GM23338 (cell line): ENCODE results near the gene KBTBD8.

Experiments
- CREB1 ChIP-seq: fragments of 250-450 bp; sonication (Bioruptor Pico); IDR thresholded peaks from 2 replicates; pipeline ENCODE4 v1.5.0; 2020; ENCODE audit warnings: low read depth, mild to moderate bottlenecking, moderate library complexity
- EZH2 ChIP-seq: fragments of 200-600 bp; sonication (generic); IDR thresholded peaks from one replicate; pipeline ENCODE4 v1.8.0; 2017; ENCODE audit warnings: antibody characterized with exemption, mild to moderate bottlenecking, low read depth; ENCODE audit not compliant: unreplicated experiment
- EZH2phosphoT487 ChIP-seq: fragments of 200-600 bp; sonication (generic); IDR thresholded peaks from one replicate; pipeline ENCODE4 v1.8.1; 2018; ENCODE audit warnings: antibody characterized with exemption; ENCODE audit not compliant: unreplicated experiment
- JUNB ChIP-seq: IDR thresholded peaks from one replicate; pipeline ENCODE4 v1.6.1; 2016; ENCODE audit warnings: antibody characterized with exemption; ENCODE audit not compliant: unreplicated experiment
- NANOG ChIP-seq: IDR thresholded peaks from 2 replicates; pipeline ENCODE4 v1.6.1; 2016; ENCODE audit warnings: antibody characterized with exemption, borderline replicate concordance
- POLR2AphosphoS5 ChIP-seq: IDR thresholded peaks from 2 replicates; pipeline ENCODE4 v1.6.1; 2016; ENCODE audit warnings: antibody characterized with exemption, low read depth
- STAT1 ChIP-seq: IDR thresholded peaks from one replicate; pipeline ENCODE4 v1.6.1; 2016; ENCODE audit warnings: antibody characterized with exemption; ENCODE audit not compliant: unreplicated experiment
- ZNF114 ChIP-seq: fragments of 250-450 bp; sonication (Bioruptor Pico); IDR thresholded peaks from 2 replicates; pipeline ENCODE4 v1.5.0; 2020; ENCODE audit warnings: mild to moderate bottlenecking, moderate library complexity
- ZNF331 ChIP-seq: fragments of 250-450 bp; sonication (Bioruptor Pico); IDR thresholded peaks from 2 replicates; pipeline ENCODE4 v1.5.0; 2020; ENCODE audit warnings: low read depth, mild to moderate bottlenecking, moderate library complexity
- TF ChIP-seq, protein P1 (sequence below), 2 experiments: fragments of 200-600 bp in 1 of 2; sonication (generic) in 1 of 2; conservative IDR thresholded peaks; 2 replicates each; pipeline versions ENCODE4 v1.5.1 to v1.6.1; 2016 to 2017; ENCODE audit warnings: antibody characterized with exemption in 2 of 2, low read depth in 2 of 2, mild to moderate bottlenecking in 2 of 2, moderate library complexity in 1 of 2
- TF ChIP-seq, protein P2 (sequence below): IDR thresholded peaks from one replicate; pipeline ENCODE4 v1.6.1; 2018; ENCODE audit warnings: antibody characterized with exemption; ENCODE audit not compliant: unreplicated experiment
- TF ChIP-seq, protein P3 (sequence below): fragments of 250-450 bp; sonication (Bioruptor Pico); IDR thresholded peaks from 2 replicates; pipeline ENCODE4 v1.5.0; 2020; ENCODE audit warnings: mild to moderate bottlenecking, moderate library complexity
- TF ChIP-seq, protein P4 (sequence below): IDR thresholded peaks from 2 replicates; pipeline ENCODE4 v1.6.1; 2016; ENCODE audit warnings: antibody characterized with exemption

DNA sequence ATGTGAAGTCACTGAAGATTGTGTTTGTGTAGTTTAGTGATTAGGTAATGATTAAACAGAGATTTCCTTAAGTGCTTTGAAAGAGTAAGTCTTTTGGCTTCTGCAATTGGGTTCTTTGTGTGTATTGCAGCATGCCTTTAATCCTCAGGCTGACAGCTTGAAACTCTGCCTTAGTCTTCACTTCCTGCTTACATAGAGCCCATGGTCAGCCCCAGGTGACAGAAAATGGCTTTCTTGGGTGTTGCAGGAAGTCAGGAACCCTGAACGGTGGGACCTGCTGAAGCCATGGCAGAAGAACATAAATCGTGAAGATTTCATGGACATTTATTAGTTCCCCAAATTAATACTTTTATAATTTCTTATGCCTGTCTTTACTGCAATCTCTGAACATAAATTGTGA, 61.3 kb downstream of the KBTBD8 start:
- TF ChIP-seq, protein P1, sequence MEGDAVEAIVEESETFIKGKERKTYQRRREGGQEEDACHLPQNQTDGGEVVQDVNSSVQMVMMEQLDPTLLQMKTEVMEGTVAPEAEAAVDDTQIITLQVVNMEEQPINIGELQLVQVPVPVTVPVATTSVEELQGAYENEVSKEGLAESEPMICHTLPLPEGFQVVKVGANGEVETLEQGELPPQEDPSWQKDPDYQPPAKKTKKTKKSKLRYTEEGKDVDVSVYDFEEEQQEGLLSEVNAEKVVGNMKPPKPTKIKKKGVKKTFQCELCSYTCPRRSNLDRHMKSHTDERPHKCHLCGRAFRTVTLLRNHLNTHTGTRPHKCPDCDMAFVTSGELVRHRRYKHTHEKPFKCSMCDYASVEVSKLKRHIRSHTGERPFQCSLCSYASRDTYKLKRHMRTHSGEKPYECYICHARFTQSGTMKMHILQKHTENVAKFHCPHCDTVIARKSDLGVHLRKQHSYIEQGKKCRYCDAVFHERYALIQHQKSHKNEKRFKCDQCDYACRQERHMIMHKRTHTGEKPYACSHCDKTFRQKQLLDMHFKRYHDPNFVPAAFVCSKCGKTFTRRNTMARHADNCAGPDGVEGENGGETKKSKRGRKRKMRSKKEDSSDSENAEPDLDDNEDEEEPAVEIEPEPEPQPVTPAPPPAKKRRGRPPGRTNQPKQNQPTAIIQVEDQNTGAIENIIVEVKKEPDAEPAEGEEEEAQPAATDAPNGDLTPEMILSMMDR (conservative IDR thresholded peaks at IDR 0.05; ENCODE audit: low read depth in 2 of 2), result no peak
- TF ChIP-seq EZH2, result no peak
- TF ChIP-seq EZH2phosphoT487, result no peak
- TF ChIP-seq, protein P2, sequence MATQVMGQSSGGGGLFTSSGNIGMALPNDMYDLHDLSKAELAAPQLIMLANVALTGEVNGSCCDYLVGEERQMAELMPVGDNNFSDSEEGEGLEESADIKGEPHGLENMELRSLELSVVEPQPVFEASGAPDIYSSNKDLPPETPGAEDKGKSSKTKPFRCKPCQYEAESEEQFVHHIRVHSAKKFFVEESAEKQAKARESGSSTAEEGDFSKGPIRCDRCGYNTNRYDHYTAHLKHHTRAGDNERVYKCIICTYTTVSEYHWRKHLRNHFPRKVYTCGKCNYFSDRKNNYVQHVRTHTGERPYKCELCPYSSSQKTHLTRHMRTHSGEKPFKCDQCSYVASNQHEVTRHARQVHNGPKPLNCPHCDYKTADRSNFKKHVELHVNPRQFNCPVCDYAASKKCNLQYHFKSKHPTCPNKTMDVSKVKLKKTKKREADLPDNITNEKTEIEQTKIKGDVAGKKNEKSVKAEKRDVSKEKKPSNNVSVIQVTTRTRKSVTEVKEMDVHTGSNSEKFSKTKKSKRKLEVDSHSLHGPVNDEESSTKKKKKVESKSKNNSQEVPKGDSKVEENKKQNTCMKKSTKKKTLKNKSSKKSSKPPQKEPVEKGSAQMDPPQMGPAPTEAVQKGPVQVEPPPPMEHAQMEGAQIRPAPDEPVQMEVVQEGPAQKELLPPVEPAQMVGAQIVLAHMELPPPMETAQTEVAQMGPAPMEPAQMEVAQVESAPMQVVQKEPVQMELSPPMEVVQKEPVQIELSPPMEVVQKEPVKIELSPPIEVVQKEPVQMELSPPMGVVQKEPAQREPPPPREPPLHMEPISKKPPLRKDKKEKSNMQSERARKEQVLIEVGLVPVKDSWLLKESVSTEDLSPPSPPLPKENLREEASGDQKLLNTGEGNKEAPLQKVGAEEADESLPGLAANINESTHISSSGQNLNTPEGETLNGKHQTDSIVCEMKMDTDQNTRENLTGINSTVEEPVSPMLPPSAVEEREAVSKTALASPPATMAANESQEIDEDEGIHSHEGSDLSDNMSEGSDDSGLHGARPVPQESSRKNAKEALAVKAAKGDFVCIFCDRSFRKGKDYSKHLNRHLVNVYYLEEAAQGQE, result no peak
- TF ChIP-seq POLR2AphosphoS5, result no peak
- TF ChIP-seq, protein P3, sequence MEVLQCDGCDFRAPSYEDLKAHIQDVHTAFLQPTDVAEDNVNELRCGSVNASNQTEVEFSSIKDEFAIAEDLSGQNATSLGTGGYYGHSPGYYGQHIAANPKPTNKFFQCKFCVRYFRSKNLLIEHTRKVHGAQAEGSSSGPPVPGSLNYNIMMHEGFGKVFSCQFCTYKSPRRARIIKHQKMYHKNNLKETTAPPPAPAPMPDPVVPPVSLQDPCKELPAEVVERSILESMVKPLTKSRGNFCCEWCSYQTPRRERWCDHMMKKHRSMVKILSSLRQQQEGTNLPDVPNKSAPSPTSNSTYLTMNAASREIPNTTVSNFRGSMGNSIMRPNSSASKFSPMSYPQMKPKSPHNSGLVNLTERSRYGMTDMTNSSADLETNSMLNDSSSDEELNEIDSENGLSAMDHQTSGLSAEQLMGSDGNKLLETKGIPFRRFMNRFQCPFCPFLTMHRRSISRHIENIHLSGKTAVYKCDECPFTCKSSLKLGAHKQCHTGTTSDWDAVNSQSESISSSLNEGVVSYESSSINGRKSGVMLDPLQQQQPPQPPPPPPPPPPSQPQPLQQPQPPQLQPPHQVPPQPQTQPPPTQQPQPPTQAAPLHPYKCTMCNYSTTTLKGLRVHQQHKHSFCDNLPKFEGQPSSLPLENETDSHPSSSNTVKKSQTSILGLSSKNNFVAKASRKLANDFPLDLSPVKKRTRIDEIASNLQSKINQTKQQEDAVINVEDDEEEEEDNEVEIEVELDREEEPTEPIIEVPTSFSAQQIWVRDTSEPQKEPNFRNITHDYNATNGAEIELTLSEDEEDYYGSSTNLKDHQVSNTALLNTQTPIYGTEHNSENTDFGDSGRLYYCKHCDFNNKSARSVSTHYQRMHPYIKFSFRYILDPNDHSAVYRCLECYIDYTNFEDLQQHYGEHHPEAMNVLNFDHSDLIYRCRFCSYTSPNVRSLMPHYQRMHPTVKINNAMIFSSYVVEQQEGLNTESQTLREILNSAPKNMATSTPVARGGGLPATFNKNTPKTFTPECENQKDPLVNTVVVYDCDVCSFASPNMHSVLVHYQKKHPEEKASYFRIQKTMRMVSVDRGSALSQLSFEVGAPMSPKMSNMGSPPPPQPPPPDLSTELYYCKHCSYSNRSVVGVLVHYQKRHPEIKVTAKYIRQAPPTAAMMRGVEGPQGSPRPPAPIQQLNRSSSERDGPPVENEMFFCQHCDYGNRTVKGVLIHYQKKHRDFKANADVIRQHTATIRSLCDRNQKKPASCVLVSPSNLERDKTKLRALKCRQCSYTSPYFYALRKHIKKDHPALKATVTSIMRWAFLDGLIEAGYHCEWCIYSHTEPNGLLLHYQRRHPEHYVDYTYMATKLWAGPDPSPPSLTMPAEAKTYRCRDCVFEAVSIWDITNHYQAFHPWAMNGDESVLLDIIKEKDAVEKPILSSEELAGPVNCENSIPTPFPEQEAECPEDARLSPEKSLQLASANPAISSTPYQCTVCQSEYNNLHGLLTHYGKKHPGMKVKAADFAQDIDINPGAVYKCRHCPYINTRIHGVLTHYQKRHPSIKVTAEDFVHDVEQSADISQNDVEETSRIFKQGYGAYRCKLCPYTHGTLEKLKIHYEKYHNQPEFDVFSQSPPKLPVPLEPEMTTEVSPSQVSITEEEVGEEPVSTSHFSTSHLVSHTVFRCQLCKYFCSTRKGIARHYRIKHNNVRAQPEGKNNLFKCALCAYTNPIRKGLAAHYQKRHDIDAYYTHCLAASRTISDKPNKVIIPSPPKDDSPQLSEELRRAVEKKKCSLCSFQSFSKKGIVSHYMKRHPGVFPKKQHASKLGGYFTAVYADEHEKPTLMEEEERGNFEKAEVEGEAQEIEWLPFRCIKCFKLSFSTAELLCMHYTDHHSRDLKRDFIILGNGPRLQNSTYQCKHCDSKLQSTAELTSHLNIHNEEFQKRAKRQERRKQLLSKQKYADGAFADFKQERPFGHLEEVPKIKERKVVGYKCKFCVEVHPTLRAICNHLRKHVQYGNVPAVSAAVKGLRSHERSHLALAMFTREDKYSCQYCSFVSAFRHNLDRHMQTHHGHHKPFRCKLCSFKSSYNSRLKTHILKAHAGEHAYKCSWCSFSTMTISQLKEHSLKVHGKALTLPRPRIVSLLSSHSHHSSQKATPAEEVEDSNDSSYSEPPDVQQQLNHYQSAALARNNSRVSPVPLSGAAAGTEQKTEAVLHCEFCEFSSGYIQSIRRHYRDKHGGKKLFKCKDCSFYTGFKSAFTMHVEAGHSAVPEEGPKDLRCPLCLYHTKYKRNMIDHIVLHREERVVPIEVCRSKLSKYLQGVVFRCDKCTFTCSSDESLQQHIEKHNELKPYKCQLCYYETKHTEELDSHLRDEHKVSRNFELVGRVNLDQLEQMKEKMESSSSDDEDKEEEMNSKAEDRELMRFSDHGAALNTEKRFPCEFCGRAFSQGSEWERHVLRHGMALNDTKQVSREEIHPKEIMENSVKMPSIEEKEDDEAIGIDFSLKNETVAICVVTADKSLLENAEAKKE, result no peak
- TF ChIP-seq, protein P4, sequence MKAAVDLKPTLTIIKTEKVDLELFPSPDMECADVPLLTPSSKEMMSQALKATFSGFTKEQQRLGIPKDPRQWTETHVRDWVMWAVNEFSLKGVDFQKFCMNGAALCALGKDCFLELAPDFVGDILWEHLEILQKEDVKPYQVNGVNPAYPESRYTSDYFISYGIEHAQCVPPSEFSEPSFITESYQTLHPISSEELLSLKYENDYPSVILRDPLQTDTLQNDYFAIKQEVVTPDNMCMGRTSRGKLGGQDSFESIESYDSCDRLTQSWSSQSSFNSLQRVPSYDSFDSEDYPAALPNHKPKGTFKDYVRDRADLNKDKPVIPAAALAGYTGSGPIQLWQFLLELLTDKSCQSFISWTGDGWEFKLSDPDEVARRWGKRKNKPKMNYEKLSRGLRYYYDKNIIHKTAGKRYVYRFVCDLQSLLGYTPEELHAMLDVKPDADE, result no peak
- no peak for TF ChIP-seq STAT1
- no peak for TF ChIP-seq CREB1 (CRISPR knock-in tag)
- no peak for TF ChIP-seq ZNF114 (CRISPR knock-in tag)
- no peak for TF ChIP-seq NANOG
- TF ChIP-seq ZNF331 (CRISPR knock-in tag), result no peak
- TF ChIP-seq JUNB, result no peak
